ENCODE results near the gene FTCD.

FTCD gene

GRCh38 chr21:46155514-46156377 is at the start of gene FTCD:
FTCD (minus strand) TSS chr21:46155579; CDS start chr21:46155523, 56 bp downstream.
- H2AFZ ChIP-seq (ENCODE audit: low read length), result no peak within 1 kb of the TSS
- H3K27ac ChIP-seq (ENCODE audit: low read length), result no peak within 1 kb of the TSS
- H3K4me2 ChIP-seq (ENCODE audit: low read depth, low read length), result no peak within 1 kb of the TSS
- H3K4me1 ChIP-seq (ENCODE audit: low read length), result no peaks in the 10 kb centered on the region
- H3K4me3 ChIP-seq (ENCODE audit: low read length), result no peak within 1 kb of the TSS
- no peaks in the 10 kb centered on the region for H3K9me3 ChIP-seq (replicated peaks; ENCODE audit: insufficient read depth, low read length)
- H3K9me2 ChIP-seq (replicated peaks; ENCODE audit: insufficient read depth, low read length), result no peaks in the 10 kb centered on the region
- H3K9ac ChIP-seq (ENCODE audit: low read length), result no peak within 1 kb of the TSS
- no peaks in the 10 kb centered on the region for H4K20me1 ChIP-seq (ENCODE audit: insufficient read depth, low read length)
- no peaks in the 10 kb centered on the region for H3K79me2 ChIP-seq (ENCODE audit: low read length)
- H3K27me3 ChIP-seq (replicated peaks; ENCODE audit: insufficient read depth, low read length), result peaks cover 24% of the 10 kb centered on the region
- H3K36me3 ChIP-seq (replicated peaks; ENCODE audit: insufficient read depth, low read length), result no peaks in the 10 kb centered on the region
- H3F3A ChIP-seq (ENCODE audit: insufficient read depth, low read length), result no peaks in the 10 kb centered on the region
- DNase-seq, result no peak
- TF ChIP-seq EZH2phosphoT487 (IDR thresholded peaks at IDR 0.05; ENCODE audit: low read length), result no peak
- TF ChIP-seq CTCF (IDR thresholded peaks at IDR 0.05; ENCODE audit: low read length), result no peak
- TF ChIP-seq EZH2 (optimal IDR thresholded peaks at IDR 0.05; ENCODE audit: low read depth, low read length), result no peak

- H3K9me2 ChIP-seq (replicated peaks; ENCODE audit: insufficient read depth, low read length), result no peaks in the 10 kb centered on the region
These were observed 49.8 kb upstream of the FTCD start for GRCh38 chr21:46205166-46205565.

GRCh38 chr21:46203203-46203600 is 47.8 kb upstream of the FTCD start:
- H3K36me3 ChIP-seq (replicated peaks; ENCODE audit: insufficient read depth, low read length), result peaks cover 18% of the 10 kb centered on the region

More at GRCh38 chr21:46205166-46205565, 49.8 kb upstream of the FTCD start:
- Histone ChIP-seq H4K20me1 (ENCODE audit: insufficient read depth, low read length) (no peaks in the 10 kb centered on the region), H3K4me1 (ENCODE audit: low read length) (no peaks in the 10 kb centered on the region), H3K36me3 (replicated peaks; ENCODE audit: insufficient read depth, low read length) (peaks cover 18% of the 10 kb centered on the region), H3K4me3 (ENCODE audit: low read length) (no peak overlapping the region), H3F3A (ENCODE audit: insufficient read depth, low read length) (no peaks in the 10 kb centered on the region), H2AFZ (ENCODE audit: low read length) (no peak overlapping the region), H3K27ac (ENCODE audit: low read length) (no peak overlapping the region), H3K9me3 (replicated peaks; ENCODE audit: insufficient read depth, low read length) (no peaks in the 10 kb centered on the region), H3K4me2 (ENCODE audit: low read depth, low read length) (no peak overlapping the region), H3K9ac (ENCODE audit: low read length) (no peak overlapping the region), H3K79me2 (ENCODE audit: low read length) (no peaks in the 10 kb centered on the region), H3K27me3 (replicated peaks; ENCODE audit: insufficient read depth, low read length) (no peaks in the 10 kb centered on the region)
- TF ChIP-seq EZH2phosphoT487 (IDR thresholded peaks at IDR 0.05; ENCODE audit: low read length), result no peak
- TF ChIP-seq CTCF (IDR thresholded peaks at IDR 0.05; ENCODE audit: low read length), result no peak
- TF ChIP-seq EZH2 (optimal IDR thresholded peaks at IDR 0.05; ENCODE audit: low read depth, low read length), result no peak
- DNase-seq, result no peak

More at GRCh38 chr21:46203203-46203600, 47.8 kb upstream of the FTCD start:
- Histone ChIP-seq H3K9ac (ENCODE audit: low read length) (no peak overlapping the region), H3K27me3 (replicated peaks; ENCODE audit: insufficient read depth, low read length) (no peaks in the 10 kb centered on the region), H2AFZ (ENCODE audit: low read length) (no peak overlapping the region), H3K79me2 (ENCODE audit: low read length) (no peaks in the 10 kb centered on the region), H3K4me2 (ENCODE audit: low read depth, low read length) (no peak overlapping the region), H3K9me3 (replicated peaks; ENCODE audit: insufficient read depth, low read length) (no peaks in the 10 kb centered on the region), H4K20me1 (ENCODE audit: insufficient read depth, low read length) (no peaks in the 10 kb centered on the region), H3K9me2 (replicated peaks; ENCODE audit: insufficient read depth, low read length) (no peaks in the 10 kb centered on the region), H3F3A (ENCODE audit: insufficient read depth, low read length) (no peaks in the 10 kb centered on the region), H3K4me3 (ENCODE audit: low read length) (no peak overlapping the region), H3K4me1 (ENCODE audit: low read length) (no peaks in the 10 kb centered on the region), H3K27ac (ENCODE audit: low read length) (no peak overlapping the region)
- DNase-seq, result no peak
- TF ChIP-seq EZH2phosphoT487 (IDR thresholded peaks at IDR 0.05; ENCODE audit: low read length) (no peak), EZH2 (optimal IDR thresholded peaks at IDR 0.05; ENCODE audit: low read depth, low read length) (no peak), CTCF (IDR thresholded peaks at IDR 0.05; ENCODE audit: low read length) (no peak)

Measured in MM.1S (cell line).